ENCODE results near the gene LARGE1.

DNA sequence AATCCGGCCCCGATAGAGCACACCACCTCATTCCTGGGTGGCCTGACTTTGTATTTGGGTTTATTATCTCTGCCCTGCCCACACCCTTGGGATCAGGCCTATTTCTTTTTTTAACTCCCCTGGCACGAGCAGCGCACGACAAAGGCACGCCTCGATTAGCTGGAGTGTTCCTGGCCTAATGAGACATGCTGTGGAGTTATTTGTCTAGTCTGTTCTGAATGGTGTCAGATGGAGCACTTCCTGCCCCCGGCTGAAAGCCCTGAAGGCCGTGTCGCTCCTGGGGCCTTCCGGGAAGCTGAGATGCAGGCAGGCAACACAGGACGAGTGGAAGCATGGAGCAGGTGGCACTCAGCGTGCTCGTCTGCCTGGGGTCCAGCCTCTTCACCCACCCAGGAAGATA lies 47.1 kb downstream of the LARGE1 start:
- TF ChIP-seq, protein P1, sequence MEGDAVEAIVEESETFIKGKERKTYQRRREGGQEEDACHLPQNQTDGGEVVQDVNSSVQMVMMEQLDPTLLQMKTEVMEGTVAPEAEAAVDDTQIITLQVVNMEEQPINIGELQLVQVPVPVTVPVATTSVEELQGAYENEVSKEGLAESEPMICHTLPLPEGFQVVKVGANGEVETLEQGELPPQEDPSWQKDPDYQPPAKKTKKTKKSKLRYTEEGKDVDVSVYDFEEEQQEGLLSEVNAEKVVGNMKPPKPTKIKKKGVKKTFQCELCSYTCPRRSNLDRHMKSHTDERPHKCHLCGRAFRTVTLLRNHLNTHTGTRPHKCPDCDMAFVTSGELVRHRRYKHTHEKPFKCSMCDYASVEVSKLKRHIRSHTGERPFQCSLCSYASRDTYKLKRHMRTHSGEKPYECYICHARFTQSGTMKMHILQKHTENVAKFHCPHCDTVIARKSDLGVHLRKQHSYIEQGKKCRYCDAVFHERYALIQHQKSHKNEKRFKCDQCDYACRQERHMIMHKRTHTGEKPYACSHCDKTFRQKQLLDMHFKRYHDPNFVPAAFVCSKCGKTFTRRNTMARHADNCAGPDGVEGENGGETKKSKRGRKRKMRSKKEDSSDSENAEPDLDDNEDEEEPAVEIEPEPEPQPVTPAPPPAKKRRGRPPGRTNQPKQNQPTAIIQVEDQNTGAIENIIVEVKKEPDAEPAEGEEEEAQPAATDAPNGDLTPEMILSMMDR (IDR thresholded peaks at IDR 0.05) = no peak
- peak in 1 of 2 donors; percentile 45 for TF ChIP-seq POLR2A (IDR thresholded peaks at IDR 0.05)
